Measurements from ENCODE around the gene CNTN5.

Gene CNTN5

GRCh38 chr11:100031973-100032372 lies 1011.2 kb downstream of the CNTN5 start:
- Histone ChIP-seq H3K4me3 (no peak overlapping the region), H3K9ac (ENCODE audit: insufficient read length) (no peak overlapping the region), H3K9me3 (ENCODE audit: low read depth, low read length) (no peaks in the 10 kb centered on the region), H3K36me3 (ENCODE audit: insufficient read depth, low read length) (no peaks in the 10 kb centered on the region), H3K27ac (no peak overlapping the region)
- no peak for DNase-seq (ENCODE audit: low read depth, low spot score)
- no peak for TF ChIP-seq FOXP2 (optimal IDR thresholded peaks at IDR 0.05; ENCODE audit: control extremely low read depth, extremely low read length, insufficient read depth)
- TF ChIP-seq POLR2AphosphoS5 (IDR thresholded peaks at IDR 0.05; ENCODE audit: borderline replicate concordance, low read depth, low read length): no peak
- TF ChIP-seq EZH2 (IDR thresholded peaks at IDR 0.05): no peak

- H3K9me3 ChIP-seq (ENCODE audit: low read depth, low read length): no peaks in the 10 kb centered on the region
- H3K4me3 ChIP-seq: no peak overlapping the region
- no peak for TF ChIP-seq FOXP2 (optimal IDR thresholded peaks at IDR 0.05; ENCODE audit: control extremely low read depth, extremely low read length, insufficient read depth)
- TF ChIP-seq EZH2 (IDR thresholded peaks at IDR 0.05): no peak
- TF ChIP-seq POLR2AphosphoS5 (IDR thresholded peaks at IDR 0.05; ENCODE audit: borderline replicate concordance, low read depth, low read length): no peak
- H3K27ac ChIP-seq: no peak overlapping the region
- H3K36me3 ChIP-seq (ENCODE audit: insufficient read depth, low read length): no peaks in the 10 kb centered on the region
- DNase-seq (ENCODE audit: low read depth, low spot score): no peak
- no peak overlapping the region for H3K9ac ChIP-seq (ENCODE audit: insufficient read length)
Observed at GRCh38 chr11:100061006-100061405, 1040.3 kb downstream of the CNTN5 start.

GRCh38 chr11:100066399-100066798 lies 1045.7 kb downstream of the CNTN5 start:
- TF ChIP-seq EZH2 (IDR thresholded peaks at IDR 0.05) (no peak), POLR2AphosphoS5 (IDR thresholded peaks at IDR 0.05; ENCODE audit: borderline replicate concordance, low read depth, low read length) (no peak), FOXP2 (optimal IDR thresholded peaks at IDR 0.05; ENCODE audit: control extremely low read depth, extremely low read length, insufficient read depth) (no peak)
- no peaks in the 10 kb centered on the region for H3K9me3 ChIP-seq (ENCODE audit: low read depth, low read length)
- DNase-seq (ENCODE audit: low read depth, low spot score): no peak
- no peak overlapping the region for H3K9ac ChIP-seq (ENCODE audit: insufficient read length)
- peak overlapping the region; percentile 45; the same call in 1 of the 2 replicates for H3K27ac ChIP-seq
- no peak overlapping the region for H3K4me3 ChIP-seq
- no peaks in the 10 kb centered on the region for H3K36me3 ChIP-seq (ENCODE audit: insufficient read depth, low read length)

- no peaks in the 10 kb centered on the region for H3K9me3 ChIP-seq (ENCODE audit: low read depth, low read length)
- no peak overlapping the region for H3K27ac ChIP-seq
- no peak overlapping the region for H3K9ac ChIP-seq (ENCODE audit: insufficient read length)
- TF ChIP-seq EZH2 (IDR thresholded peaks at IDR 0.05): no peak
- no peak for TF ChIP-seq POLR2AphosphoS5 (IDR thresholded peaks at IDR 0.05; ENCODE audit: borderline replicate concordance, low read depth, low read length)
- no peak for TF ChIP-seq FOXP2 (optimal IDR thresholded peaks at IDR 0.05; ENCODE audit: control extremely low read depth, extremely low read length, insufficient read depth)
- H3K36me3 ChIP-seq (ENCODE audit: insufficient read depth, low read length): no peaks in the 10 kb centered on the region
- H3K4me3 ChIP-seq: no peak overlapping the region
- DNase-seq (ENCODE audit: low read depth, low spot score): no peak
Observed at GRCh38 chr11:100068116-100068515, 1047.4 kb downstream of the CNTN5 start.

- Histone ChIP-seq H3K27ac (peak overlapping the region; percentile 70; the same call in 1 of the 2 replicates), H3K4me3 (no peak overlapping the region), H3K36me3 (ENCODE audit: insufficient read depth, low read length) (no peaks in the 10 kb centered on the region), H3K9me3 (ENCODE audit: low read depth, low read length) (no peaks in the 10 kb centered on the region), H3K9ac (ENCODE audit: insufficient read length) (no peak overlapping the region)
- TF ChIP-seq FOXP2 (optimal IDR thresholded peaks at IDR 0.05; ENCODE audit: control extremely low read depth, extremely low read length, insufficient read depth): no peak
- TF ChIP-seq POLR2AphosphoS5 (IDR thresholded peaks at IDR 0.05; ENCODE audit: borderline replicate concordance, low read depth, low read length): no peak
- no peak for TF ChIP-seq EZH2 (IDR thresholded peaks at IDR 0.05)
- no peak for DNase-seq (ENCODE audit: low read depth, low spot score)
Observed at GRCh38 chr11:100072131-100072530, 1051.4 kb downstream of the CNTN5 start.

- Histone ChIP-seq H3K4me3 (no peak overlapping the region), H3K9ac (ENCODE audit: insufficient read length) (no peak overlapping the region), H3K27ac (no peak overlapping the region), H3K36me3 (ENCODE audit: insufficient read depth, low read length) (no peaks in the 10 kb centered on the region), H3K9me3 (ENCODE audit: low read depth, low read length) (no peaks in the 10 kb centered on the region)
- TF ChIP-seq POLR2AphosphoS5 (IDR thresholded peaks at IDR 0.05; ENCODE audit: borderline replicate concordance, low read depth, low read length): no peak
- no peak for TF ChIP-seq EZH2 (IDR thresholded peaks at IDR 0.05)
- TF ChIP-seq FOXP2 (optimal IDR thresholded peaks at IDR 0.05; ENCODE audit: control extremely low read depth, extremely low read length, insufficient read depth): no peak
- DNase-seq (ENCODE audit: low read depth, low spot score): no peak
Observed at GRCh38 chr11:100080381-100080780, 1059.6 kb downstream of the CNTN5 start.

- Histone ChIP-seq H3K4me3 (no peak overlapping the region), H3K9me3 (ENCODE audit: low read depth, low read length) (no peaks in the 10 kb centered on the region), H3K27ac (no peak overlapping the region), H3K36me3 (ENCODE audit: insufficient read depth, low read length) (no peaks in the 10 kb centered on the region), H3K9ac (ENCODE audit: insufficient read length) (no peak overlapping the region)
- DNase-seq (ENCODE audit: low read depth, low spot score): no peak
- TF ChIP-seq POLR2AphosphoS5 (IDR thresholded peaks at IDR 0.05; ENCODE audit: borderline replicate concordance, low read depth, low read length) (no peak), FOXP2 (optimal IDR thresholded peaks at IDR 0.05; ENCODE audit: control extremely low read depth, extremely low read length, insufficient read depth) (no peak), EZH2 (IDR thresholded peaks at IDR 0.05) (no peak)
Observed at GRCh38 chr11:100080821-100081220, 1060.1 kb downstream of the CNTN5 start.

GRCh38 chr11:100093698-100094097 lies 1072.9 kb downstream of the CNTN5 start:
- H3K9me3 ChIP-seq (ENCODE audit: low read depth, low read length): no peaks in the 10 kb centered on the region
- peak overlapping the region; percentile 99 for H3K27ac ChIP-seq
- H3K4me3 ChIP-seq: peak overlapping the region; percentile 67
- no peaks in the 10 kb centered on the region for H3K36me3 ChIP-seq (ENCODE audit: insufficient read depth, low read length)
- peak overlapping the region; percentile 52 for H3K9ac ChIP-seq (ENCODE audit: insufficient read length)
- DNase-seq (ENCODE audit: low read depth, low spot score): no peak
- TF ChIP-seq EZH2 (IDR thresholded peaks at IDR 0.05): no peak
- TF ChIP-seq FOXP2 (optimal IDR thresholded peaks at IDR 0.05; ENCODE audit: control extremely low read depth, extremely low read length, insufficient read depth): no peak
